Stimulated activated CD4-positive, alpha-beta T cell treated with anti-CD3 and anti-CD28 coated beads, Interleukin-4, amount 100 ng/mL, for 4 hours (primary cell): ENCODE data around the gene PPL.
"Not testable (repeated sequence)": the region's sequence is repeated elsewhere in the genome, so short reads cannot be mapped to it uniquely, and the experiment has no call there.

Experiments used
- DNase-seq, 2 experiments: peaks; one replicate each; pipeline ENCODE4 v3.0.0-alpha.2; 2020

The PPL gene

DNA sequence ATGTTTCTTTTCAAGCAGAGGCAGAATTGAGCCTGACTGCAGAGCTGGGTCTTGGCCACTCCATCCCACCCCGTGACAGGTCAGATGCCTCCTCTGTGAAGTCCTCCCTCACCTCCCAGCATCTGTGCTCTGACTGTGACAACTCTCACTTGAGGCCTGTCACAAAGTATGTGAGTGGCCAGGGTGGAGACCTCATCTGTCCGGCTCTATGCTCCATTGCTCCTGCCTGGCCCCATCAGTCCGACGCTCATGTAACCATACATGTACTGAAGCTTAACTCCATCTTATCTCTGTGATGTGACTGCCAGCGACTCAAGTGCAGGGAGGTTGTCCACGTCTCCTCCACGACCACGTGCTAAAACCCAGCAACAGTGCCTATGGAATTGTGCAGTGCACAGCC lies 3.5 kb downstream of the PPL start:
- no peak for DNase-seq

DNA sequence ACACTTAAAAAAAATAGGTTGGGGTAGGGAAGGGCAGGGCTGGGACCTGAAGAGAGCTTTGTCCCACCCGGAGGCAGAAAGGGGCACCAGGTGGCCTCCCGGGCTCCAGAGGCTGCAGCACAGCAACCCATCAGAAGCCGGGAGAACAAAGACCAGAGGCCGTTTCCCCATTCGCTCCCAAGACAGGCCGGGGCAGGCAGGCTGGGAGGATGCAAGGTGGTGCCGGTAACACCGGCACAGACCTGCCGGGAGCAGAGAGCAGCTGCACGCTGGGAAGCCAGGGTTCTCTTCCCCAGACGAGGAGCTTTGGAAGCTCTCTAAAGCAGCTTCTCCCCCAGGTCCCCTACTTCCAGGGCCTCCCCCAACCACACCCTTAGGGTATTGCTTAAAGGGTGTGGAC lies 5.6 kb downstream of the PPL start:
- DNase-seq, result no peak

GRCh38 chr16:4929619-4930018 lies 7.3 kb downstream of the PPL start:
- DNase-seq, result not testable (repeated sequence)

DNA sequence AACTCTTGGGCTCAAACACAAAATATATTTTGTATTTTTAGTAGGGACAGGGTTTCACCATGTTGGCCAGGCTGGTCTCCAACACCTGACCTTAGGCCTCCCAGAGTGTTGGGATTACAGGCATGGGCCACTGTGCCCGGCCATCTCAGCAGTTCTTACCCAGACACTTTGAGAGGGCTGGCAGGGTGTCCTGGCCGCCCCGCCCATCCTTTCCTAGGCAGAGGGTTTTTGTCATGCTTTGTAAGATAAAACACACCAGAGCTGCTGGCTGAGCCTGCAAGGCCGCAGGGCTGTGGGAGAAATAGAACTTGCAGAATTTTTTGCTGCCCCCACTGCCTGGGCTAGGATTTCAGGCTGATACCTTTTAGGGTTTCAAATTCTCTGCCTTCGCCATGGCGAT lies 8.7 kb downstream of the PPL start:
- DNase-seq, result no peak

DNA sequence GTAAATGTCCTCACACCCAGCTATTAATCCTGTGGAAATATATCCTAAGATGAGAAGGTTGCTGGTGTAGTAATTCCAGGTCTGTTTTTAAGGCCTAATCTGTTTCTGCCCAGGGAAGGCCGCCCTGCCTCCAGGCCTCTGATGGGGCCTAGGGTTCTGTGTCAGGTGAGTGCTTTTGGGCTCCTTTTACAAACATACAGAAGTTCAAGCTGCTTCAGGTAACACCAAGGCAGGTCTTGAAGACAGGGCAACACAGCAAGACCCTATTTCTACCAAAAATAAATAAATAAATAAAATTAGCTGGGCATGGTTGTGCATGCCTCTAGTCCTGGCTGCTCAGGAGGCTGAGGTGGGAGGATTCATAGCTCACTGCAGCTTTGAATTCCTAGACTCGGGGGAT lies 9.3 kb downstream of the PPL start:
- no peak for DNase-seq

- DNase-seq, result no peak
Observed at GRCh38 chr16:4926928-4927327, 10.0 kb downstream of the PPL start.

- DNase-seq, result no peak
Observed at GRCh38 chr16:4925791-4926190, 11.2 kb downstream of the PPL start.

GRCh38 chr16:4925293-4925607 lies 11.7 kb downstream of the PPL start:
- no peak for DNase-seq

DNA sequence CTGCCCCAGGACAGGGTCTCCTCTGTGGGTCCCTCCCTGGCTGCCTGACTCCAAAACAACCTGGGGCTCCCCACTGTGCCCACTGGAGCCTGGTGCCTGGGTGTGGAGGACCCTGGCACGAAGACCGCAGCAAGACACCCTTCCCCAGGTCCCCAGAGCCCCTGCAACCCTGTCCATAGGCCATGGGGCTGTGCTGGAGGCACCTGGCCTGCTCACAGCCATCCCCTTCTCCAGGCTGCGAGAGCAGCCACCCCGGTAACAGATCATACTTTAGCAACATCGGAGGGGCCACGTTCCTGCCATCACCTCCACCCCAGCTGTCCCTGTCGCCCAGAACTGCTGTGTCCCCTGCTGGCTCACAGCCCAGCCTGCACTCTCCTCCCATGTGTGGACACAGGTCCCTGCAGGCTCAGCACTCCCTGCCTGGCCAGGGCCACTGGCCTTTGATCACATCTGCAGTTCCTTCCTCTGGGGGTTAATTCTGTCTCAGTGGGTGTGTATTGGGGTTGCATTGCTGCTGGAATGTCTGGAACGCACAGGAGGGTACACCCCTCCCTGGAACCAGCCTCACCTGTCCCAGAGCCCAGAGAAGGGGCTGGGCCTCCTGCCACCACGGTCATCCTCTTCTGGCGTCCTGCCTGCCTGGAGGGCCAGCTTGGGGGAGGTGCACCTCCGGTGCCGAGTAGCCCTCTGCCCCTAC lies 12.2 kb downstream of the PPL start:
- no peak for DNase-seq

DNA sequence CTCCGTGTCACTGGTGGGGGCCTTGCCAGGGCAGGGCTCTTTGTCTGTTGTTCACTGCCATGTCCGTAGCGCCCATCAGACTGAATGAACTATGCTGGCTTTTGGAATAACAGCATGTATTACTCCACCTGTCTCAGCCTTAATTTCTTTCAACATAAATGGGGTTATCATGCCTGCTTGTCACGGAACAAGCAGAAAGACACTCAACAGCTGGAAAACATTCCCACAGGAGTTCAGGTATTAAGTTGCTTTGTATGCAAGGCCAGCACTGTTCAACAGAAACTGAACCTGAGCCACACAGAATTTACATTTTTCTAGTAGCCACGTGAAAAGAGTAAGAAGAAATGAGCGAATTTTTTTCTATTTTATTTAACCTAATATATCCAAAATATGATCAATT lies 13.1 kb downstream of the PPL start:
- no peak for DNase-seq

DNA sequence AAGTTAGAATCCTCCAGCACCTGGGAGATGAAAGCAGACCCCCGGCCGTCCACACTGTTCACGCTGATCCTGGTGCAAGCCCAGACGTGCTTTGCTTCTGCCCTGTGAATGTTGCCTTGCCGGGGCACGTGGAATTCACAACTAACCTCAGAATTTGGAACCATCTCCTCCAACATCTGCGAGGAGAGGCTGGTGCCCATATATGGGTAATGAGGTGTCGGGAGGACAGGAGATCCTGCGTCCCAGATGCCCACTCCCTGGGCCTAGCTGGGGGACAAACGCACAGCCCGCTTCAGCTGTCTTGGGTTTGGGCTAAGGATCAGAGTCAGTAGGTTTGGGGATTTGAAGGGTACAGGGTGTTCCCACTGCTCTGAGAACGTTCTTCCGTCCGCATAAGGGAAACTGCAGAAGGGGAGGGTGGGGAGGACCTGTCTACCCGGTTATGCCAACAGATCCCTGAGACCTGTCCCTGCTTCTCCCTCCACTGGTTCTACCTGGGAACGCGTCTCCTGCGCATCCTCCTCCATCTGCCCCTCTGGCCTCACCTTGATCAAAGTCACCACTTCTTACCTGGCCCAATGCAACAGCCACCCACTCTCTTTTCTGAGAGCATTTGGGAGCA lies 14.1 kb downstream of the PPL start:
- no peak for DNase-seq

- no peak for DNase-seq
Observed at GRCh38 chr16:4920826-4921225, 16.1 kb downstream of the PPL start.

GRCh38 chr16:4918781-4919251 lies 18.1 kb downstream of the PPL start:
- no peak for DNase-seq

DNA sequence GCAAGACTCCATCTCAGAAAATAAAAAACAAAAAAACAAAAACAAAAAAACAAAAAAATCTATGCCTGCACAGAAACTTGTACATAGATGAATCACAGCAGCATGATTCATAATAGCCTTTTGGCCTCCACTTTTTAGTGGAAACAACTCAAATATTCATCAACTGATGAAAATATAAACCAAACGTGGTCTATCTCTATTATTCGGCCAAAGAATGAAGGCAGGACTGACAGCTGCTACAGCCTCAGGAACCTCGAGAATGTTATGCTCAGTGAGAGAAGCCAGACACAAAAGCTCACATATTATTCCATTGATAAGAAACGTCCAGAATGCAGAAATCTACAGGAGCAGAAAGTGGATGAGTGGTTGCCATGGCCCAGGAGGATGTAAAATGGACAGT lies 19.8 kb downstream of the PPL start:
- no peak for DNase-seq

- DNase-seq, result no peak
Observed at GRCh38 chr16:4915226-4915761, 21.7 kb downstream of the PPL start.

DNA sequence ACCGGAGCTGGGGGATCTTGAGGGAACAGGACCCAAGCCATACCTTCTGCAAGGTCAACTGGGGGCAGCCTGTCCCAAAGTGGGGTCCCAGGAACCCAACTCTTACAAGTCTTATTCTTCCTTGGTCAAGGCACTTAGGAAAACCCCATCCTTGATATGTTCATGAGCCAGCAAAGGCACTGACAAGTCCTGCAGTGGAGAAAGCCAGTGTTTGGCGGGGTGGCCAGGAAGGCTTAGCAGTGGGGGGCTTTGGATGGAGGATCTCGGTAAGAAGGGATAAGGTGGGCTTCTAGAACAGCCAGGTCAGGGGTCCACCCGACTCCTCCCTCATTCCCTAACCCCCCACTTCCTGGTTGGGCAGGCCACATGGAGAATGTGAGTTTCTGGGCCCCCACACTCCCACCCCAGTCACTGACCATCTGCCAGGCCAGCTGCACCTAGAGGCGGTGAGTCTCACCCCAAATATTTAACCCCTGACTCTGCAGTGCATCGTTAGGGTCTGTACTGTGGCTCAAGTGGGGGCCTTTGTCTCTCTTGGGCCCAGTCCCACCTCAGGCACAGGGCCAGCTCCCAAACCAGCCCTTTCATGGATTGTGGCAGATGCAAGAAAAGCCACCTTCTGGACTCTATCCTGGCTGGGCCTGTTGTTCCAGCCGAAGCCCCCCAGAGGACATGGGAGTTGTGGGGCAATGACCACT lies 22.3 kb downstream of the PPL start:
- DNase-seq, result no peak

GRCh38 chr16:4913774-4914525 lies 23.0 kb downstream of the PPL start:
- DNase-seq, result no peak

GRCh38 chr16:4913130-4913773 lies 23.7 kb downstream of the PPL start:
- no peak for DNase-seq

- DNase-seq, result no peak
Observed at GRCh38 chr16:4911970-4912386, 25.0 kb downstream of the PPL start.

DNA sequence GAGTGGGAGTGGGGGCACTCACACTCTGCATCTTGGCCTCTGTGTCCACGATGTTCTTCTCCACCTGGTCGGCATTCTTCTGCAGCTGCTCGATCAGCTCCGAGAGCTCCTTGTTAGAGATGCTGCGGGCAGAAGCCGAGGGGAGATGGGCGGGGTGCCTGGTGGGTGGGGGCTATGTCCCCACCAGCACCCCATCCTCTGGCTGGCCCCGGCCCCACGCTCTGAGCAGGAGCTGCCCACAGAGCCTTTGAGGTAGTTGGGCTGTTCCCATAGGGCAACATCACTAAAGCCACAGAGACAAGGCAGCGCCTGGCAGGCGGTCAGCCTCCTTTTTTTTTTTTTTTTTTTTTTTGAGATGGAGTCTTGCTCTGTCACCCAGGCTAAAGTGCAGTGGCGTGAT lies 26.1 kb downstream of the PPL start:
- no peak for DNase-seq

- no peak for DNase-seq
Observed at GRCh38 chr16:4909825-4910224, 27.1 kb downstream of the PPL start.

DNA sequence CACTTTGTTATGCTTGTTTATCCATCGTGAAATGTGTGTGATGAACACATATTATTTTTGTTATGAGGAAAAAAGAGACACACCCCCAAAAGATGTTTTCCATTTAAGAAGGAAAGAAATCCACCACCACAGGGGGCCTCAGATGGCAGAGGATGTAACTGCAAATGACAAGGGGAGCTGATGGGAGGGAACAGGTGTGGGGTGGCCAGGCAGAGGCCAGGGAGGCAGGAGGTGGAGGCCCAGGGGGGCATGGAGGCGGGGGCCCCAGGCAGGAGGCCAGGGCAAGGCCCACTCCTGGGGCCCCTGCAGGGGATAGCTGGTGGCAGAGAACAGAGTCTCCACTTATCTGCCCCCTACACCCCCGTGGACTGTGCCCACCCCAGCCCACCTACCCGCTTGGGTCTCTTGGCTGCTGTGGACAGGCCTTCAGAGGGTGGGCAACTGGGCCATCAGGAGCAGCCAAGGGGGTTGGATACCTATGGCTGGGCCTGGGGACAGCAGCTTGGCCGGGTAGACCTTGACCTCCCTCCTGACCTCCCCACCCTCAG lies 28.0 kb downstream of the PPL start:
- no peak for DNase-seq
